CD4-positive, alpha-beta T cell treated with Interleukin-6 at 100 ng/mL for 8 hours (primary cell): ENCODE results near the gene HES2.
"Not testable (repeated sequence)": the region's sequence is repeated elsewhere in the genome, so short reads cannot be mapped to it uniquely, and the experiment has no call there.

Experiments used
- DNase-seq: peaks from one replicate; pipeline ENCODE4 v3.0.0-alpha.2; 2020; ENCODE audit warnings: mixed read lengths, low spot score

Gene HES2

GRCh38 chr1:6454856-6455751 is 35.4 kb upstream of the HES2 start:
- peak; percentile 42 for DNase-seq

- DNase-seq: not testable (repeated sequence)
These were observed 34.5 kb upstream of the HES2 start for GRCh38 chr1:6453895-6454855.

GRCh38 chr1:6450943-6451373 is 31.2 kb upstream of the HES2 start:
- DNase-seq: no peak

- DNase-seq: not testable (repeated sequence)
These were observed 30.8 kb upstream of the HES2 start for GRCh38 chr1:6450486-6450885.

GRCh38 chr1:6450005-6450450 is 30.3 kb upstream of the HES2 start:
- no peak for DNase-seq

GRCh38 chr1:6448749-6449631 is 29.3 kb upstream of the HES2 start:
- peak; percentile 24 for DNase-seq

- DNase-seq: peak; percentile 48
These were observed 28.4 kb upstream of the HES2 start for GRCh38 chr1:6447818-6448748.

- DNase-seq: no peak
These were observed 27.5 kb upstream of the HES2 start for GRCh38 chr1:6447016-6447817.

- DNase-seq: no peak
These were observed 26.9 kb upstream of the HES2 start for GRCh38 chr1:6446665-6447015.

- DNase-seq: not testable (repeated sequence)
These were observed 26.2 kb upstream of the HES2 start for GRCh38 chr1:6445929-6446328.

GRCh38 chr1:6445062-6445763 is 25.5 kb upstream of the HES2 start:
- peak; percentile 50 for DNase-seq

- DNase-seq: no peak
These were observed 24.7 kb upstream of the HES2 start for GRCh38 chr1:6444377-6444776.

- no peak for DNase-seq
These were observed 23.8 kb upstream of the HES2 start for GRCh38 chr1:6443339-6444115.

- no peak for DNase-seq
These were observed 21.9 kb upstream of the HES2 start for GRCh38 chr1:6441586-6441985.

- DNase-seq: peak; percentile 77
These were observed 20.7 kb upstream of the HES2 start for GRCh38 chr1:6440198-6441126.

- DNase-seq: peak; percentile 75
These were observed 18.4 kb upstream of the HES2 start for GRCh38 chr1:6438047-6438525.
